Ishikawa (cell line): ENCODE results near the gene ISCA2.

Experiments
- CEBPB ChIP-seq: IDR thresholded peaks from 2 replicates; pipeline ENCODE4 v1.6.1; 2012
- CREB1 ChIP-seq: IDR thresholded peaks from 2 replicates; pipeline ENCODE4 v1.6.1; 2012; ENCODE audit warnings: low read depth
- EGR1 ChIP-seq: IDR thresholded peaks from 2 replicates; pipeline ENCODE4 v1.6.1; 2012
- EP300 ChIP-seq: IDR thresholded peaks from 2 replicates; pipeline ENCODE4 v1.6.1; 2012; ENCODE audit warnings: borderline replicate concordance
- FOXM1 ChIP-seq: IDR thresholded peaks from 2 replicates; pipeline ENCODE4 v1.6.1; 2012; ENCODE audit warnings: low read depth, borderline replicate concordance
- NFIC ChIP-seq: IDR thresholded peaks from 2 replicates; pipeline ENCODE4 v1.6.1; 2012
- RAD21 ChIP-seq: IDR thresholded peaks from 2 replicates; pipeline ENCODE4 v1.6.1; 2012; ENCODE audit warnings: low read depth
- TAF1 ChIP-seq: IDR thresholded peaks from 2 replicates; pipeline ENCODE4 v1.6.1; 2012; ENCODE audit warnings: low read depth, mild to moderate bottlenecking
- TEAD4 ChIP-seq: IDR thresholded peaks from 2 replicates; pipeline ENCODE4 v1.6.1; 2012
- YY1 ChIP-seq: IDR thresholded peaks from 2 replicates; pipeline ENCODE4 v1.6.1; 2012; ENCODE audit warnings: low read depth
- ZBTB7A ChIP-seq: IDR thresholded peaks from 2 replicates; pipeline ENCODE4 v1.6.1; 2012; ENCODE audit warnings: low read depth
- TF ChIP-seq, protein P1 (sequence below): IDR thresholded peaks from 2 replicates; pipeline ENCODE4 v1.6.1; 2012; ENCODE audit warnings: low read depth, mild to moderate bottlenecking
- TF ChIP-seq, protein P2 (sequence below): IDR thresholded peaks from 2 replicates; pipeline ENCODE4 v1.6.1; 2012
- TF ChIP-seq, protein P3 (sequence below): IDR thresholded peaks from 2 replicates; pipeline ENCODE4 v1.6.1; 2012

DNA sequence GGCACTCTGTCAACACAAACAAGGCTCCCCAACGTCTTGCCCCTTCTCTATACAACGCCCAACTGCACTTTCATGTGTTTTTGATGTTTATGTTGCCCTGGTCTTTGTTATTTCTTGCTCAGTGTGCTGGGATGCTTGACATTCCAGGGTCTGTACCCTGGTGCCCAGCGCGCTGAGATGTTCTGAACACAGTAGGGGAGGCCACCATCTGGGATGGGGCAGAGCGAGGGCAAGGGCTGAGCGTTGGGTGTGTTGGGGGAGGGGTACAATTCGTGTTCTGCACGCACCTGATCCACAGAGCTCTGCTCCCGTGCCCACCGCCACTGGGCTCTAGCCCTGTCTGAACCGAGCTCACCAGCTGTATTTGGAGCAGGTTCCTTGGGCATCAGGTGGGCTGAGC is 52.9 kb downstream of the ISCA2 start:
- TF ChIP-seq EP300 (no peak), CEBPB (no peak), TAF1 (no peak), EGR1 (no peak), FOXM1 (no peak), CREB1 (no peak), YY1 (no peak), RAD21 (no peak), NFIC (no peak), ZBTB7A (no peak), TEAD4 (no peak)
- TF ChIP-seq, protein P1, sequence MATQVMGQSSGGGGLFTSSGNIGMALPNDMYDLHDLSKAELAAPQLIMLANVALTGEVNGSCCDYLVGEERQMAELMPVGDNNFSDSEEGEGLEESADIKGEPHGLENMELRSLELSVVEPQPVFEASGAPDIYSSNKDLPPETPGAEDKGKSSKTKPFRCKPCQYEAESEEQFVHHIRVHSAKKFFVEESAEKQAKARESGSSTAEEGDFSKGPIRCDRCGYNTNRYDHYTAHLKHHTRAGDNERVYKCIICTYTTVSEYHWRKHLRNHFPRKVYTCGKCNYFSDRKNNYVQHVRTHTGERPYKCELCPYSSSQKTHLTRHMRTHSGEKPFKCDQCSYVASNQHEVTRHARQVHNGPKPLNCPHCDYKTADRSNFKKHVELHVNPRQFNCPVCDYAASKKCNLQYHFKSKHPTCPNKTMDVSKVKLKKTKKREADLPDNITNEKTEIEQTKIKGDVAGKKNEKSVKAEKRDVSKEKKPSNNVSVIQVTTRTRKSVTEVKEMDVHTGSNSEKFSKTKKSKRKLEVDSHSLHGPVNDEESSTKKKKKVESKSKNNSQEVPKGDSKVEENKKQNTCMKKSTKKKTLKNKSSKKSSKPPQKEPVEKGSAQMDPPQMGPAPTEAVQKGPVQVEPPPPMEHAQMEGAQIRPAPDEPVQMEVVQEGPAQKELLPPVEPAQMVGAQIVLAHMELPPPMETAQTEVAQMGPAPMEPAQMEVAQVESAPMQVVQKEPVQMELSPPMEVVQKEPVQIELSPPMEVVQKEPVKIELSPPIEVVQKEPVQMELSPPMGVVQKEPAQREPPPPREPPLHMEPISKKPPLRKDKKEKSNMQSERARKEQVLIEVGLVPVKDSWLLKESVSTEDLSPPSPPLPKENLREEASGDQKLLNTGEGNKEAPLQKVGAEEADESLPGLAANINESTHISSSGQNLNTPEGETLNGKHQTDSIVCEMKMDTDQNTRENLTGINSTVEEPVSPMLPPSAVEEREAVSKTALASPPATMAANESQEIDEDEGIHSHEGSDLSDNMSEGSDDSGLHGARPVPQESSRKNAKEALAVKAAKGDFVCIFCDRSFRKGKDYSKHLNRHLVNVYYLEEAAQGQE, result no peak
- TF ChIP-seq, protein P2, sequence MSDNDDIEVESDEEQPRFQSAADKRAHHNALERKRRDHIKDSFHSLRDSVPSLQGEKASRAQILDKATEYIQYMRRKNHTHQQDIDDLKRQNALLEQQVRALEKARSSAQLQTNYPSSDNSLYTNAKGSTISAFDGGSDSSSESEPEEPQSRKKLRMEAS, result no peak
- TF ChIP-seq, protein P3, sequence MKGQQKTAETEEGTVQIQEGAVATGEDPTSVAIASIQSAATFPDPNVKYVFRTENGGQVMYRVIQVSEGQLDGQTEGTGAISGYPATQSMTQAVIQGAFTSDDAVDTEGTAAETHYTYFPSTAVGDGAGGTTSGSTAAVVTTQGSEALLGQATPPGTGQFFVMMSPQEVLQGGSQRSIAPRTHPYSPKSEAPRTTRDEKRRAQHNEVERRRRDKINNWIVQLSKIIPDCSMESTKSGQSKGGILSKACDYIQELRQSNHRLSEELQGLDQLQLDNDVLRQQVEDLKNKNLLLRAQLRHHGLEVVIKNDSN, result no peak
